Measurements from ENCODE around the gene DMBT1. TPM values are rescaled to one million over a fixed set of nuclear protein-coding genes. Genes with fewer than 3 reads are reported as not detected.

Gene DMBT1
- total RNA-seq, 1 donor from 2014 or later, result 78.6 TPM

- ATAC-seq (no peak), DNase-seq (peak; percentile 46)
- Histone ChIP-seq H3K4me3 (no peak overlapping the region), H3K36me3 (no peaks in the 10 kb centered on the region), H3K27me3 (no peaks in the 10 kb centered on the region), H3K27ac (no peak overlapping the region), H3K9me3 (no peaks in the 10 kb centered on the region), H3K4me1 (no peaks in the 10 kb centered on the region)
- intact Hi-C loops (cut with DNase I), result no loop called here
- TF ChIP-seq, protein P1, sequence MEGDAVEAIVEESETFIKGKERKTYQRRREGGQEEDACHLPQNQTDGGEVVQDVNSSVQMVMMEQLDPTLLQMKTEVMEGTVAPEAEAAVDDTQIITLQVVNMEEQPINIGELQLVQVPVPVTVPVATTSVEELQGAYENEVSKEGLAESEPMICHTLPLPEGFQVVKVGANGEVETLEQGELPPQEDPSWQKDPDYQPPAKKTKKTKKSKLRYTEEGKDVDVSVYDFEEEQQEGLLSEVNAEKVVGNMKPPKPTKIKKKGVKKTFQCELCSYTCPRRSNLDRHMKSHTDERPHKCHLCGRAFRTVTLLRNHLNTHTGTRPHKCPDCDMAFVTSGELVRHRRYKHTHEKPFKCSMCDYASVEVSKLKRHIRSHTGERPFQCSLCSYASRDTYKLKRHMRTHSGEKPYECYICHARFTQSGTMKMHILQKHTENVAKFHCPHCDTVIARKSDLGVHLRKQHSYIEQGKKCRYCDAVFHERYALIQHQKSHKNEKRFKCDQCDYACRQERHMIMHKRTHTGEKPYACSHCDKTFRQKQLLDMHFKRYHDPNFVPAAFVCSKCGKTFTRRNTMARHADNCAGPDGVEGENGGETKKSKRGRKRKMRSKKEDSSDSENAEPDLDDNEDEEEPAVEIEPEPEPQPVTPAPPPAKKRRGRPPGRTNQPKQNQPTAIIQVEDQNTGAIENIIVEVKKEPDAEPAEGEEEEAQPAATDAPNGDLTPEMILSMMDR (IDR thresholded peaks at IDR 0.05), result no peak
Observed at GRCh38 chr10:122640921-122641320, 80.4 kb downstream of the DMBT1 start.

DNA sequence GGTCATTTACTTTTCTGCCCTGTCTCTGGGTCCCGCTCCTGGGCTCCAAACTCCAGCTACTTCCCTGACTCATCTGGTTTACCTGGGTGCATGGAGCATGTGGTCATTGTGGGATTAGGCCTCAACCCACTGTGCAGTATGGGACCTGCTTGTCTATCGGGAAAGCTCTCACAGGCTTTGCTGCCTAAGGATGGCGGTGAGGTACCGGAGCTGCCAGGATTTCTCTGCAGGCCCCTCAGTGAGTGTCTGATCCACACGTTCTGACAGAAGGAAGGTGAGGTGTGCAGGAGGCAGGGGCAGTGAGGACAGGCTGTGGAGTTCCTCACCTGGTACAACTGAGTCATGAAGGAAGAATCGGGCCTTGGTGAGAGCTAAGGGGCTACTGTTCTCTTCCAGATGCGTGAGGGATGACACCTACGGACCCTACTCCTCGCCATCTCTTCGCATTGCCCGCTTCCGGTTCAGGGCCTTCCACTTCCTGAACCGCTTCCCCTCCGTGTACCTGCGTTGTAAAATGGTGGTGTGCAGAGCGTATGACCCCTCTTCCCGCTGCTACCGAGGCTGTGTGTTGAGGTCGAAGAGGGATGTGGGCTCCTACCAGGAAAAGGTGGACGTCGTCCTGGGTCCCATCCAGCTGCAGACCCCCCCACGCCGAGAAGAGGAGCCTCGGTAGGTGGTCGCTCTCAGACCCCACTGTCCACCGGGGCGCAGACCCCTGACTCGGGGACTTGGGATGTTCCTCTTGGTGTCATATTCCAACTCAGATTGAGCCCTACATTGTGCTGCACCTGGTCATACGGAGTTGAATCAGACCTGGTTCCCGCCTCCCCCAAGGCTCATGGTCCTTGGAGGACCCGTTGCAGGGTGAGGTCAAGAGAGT, 82.4 kb downstream of the DMBT1 start:
- Histone ChIP-seq H3K4me3 (no peak overlapping the region), H3K36me3 (no peaks in the 10 kb centered on the region), H3K27me3 (no peaks in the 10 kb centered on the region), H3K27ac (no peak overlapping the region), H3K4me1 (no peaks in the 10 kb centered on the region), H3K9me3 (no peaks in the 10 kb centered on the region)
- intact Hi-C loops (cut with DNase I), result no loop called here
- DNase-seq (peak; percentile 52), ATAC-seq (no peak)
- TF ChIP-seq, protein P1 (IDR thresholded peaks at IDR 0.05), result no peak

- TF ChIP-seq, protein P1 (IDR thresholded peaks at IDR 0.05), result no peak
- no peaks in the 10 kb centered on the region for H3K4me1 ChIP-seq
- ATAC-seq (no peak), DNase-seq (peak; percentile 40)
- intact Hi-C loops (cut with DNase I), result no loop called here
- no peaks in the 10 kb centered on the region for H3K27me3 ChIP-seq
- no peaks in the 10 kb centered on the region for H3K36me3 ChIP-seq
- no peaks in the 10 kb centered on the region for H3K9me3 ChIP-seq
- no peak overlapping the region for H3K4me3 ChIP-seq
- no peak overlapping the region for H3K27ac ChIP-seq
Observed at GRCh38 chr10:122643931-122644534, 83.5 kb downstream of the DMBT1 start.

- Histone ChIP-seq H3K4me3 (no peak overlapping the region), H3K4me1 (no peaks in the 10 kb centered on the region), H3K27me3 (no peaks in the 10 kb centered on the region), H3K36me3 (no peaks in the 10 kb centered on the region), H3K27ac (no peak overlapping the region), H3K9me3 (no peaks in the 10 kb centered on the region)
- ATAC-seq (no peak), DNase-seq (peak; percentile 38)
- TF ChIP-seq, protein P1 (IDR thresholded peaks at IDR 0.05), result no peak
- intact Hi-C loops (cut with DNase I), result no loop called here
Observed at GRCh38 chr10:122646511-122647382, 86.2 kb downstream of the DMBT1 start.

DNA sequence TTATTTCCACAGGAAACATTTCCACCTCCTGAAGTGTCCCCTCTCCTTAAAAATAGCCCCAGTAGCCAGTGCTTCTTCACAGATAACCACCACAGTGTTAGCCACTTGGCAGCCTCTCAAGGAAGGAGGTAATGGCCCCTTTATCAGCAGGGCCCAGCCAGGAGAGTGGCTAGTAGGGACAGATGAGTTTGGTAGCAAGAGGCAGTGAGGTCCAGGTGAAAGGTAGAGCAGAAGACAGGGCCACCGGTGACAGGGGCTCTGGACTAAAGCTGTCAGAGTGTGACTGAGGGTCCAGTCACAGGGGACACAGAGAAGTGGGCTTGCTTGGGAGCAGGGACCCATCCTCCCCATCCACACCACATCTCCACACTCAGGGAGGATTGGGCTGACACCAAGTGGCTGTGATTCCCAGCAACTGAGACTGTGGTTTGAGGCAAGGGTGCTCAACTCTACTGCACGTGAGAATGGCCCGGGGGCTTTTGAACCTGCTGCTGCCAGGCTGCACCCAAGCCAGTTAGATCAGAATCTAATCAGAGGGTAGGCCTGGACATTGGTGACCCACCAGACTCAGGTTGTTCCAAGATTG, 86.9 kb downstream of the DMBT1 start:
- Histone ChIP-seq H3K27ac (no peak overlapping the region), H3K4me1 (no peaks in the 10 kb centered on the region), H3K27me3 (peaks cover 2% of the 10 kb centered on the region), H3K9me3 (no peaks in the 10 kb centered on the region), H3K36me3 (no peaks in the 10 kb centered on the region), H3K4me3 (no peak overlapping the region)
- DNase-seq (no peak), ATAC-seq (no peak)
- TF ChIP-seq, protein P1 (IDR thresholded peaks at IDR 0.05), result no peak
- intact Hi-C loops (cut with DNase I), result no loop called here

Data from upper lobe of right lung (tissue), 1 donor.